Muscle of arm (tissue), 12 donors: ENCODE data around the gene ARF6. TPM values are rescaled to one million over a fixed set of nuclear protein-coding genes. Genes with fewer than 3 reads are reported as not detected.
"Not testable (repeated sequence)": the region's sequence is repeated elsewhere in the genome, so short reads cannot be mapped to it uniquely, and the experiment has no call there.

ENCODE experiments used
- DNase-seq: peaks from one replicate; pipeline ENCODE4 v3.0.0-alpha.2; 2013
- polyA plus RNA-seq, 12 donors: library from polyadenylated mRNA; unstranded; fragments of 120-200 nt; gene quantifications; one replicate each; pipeline ENCODE4 v1.2.1, GENCODE V29; 2013; ENCODE audit not compliant: insufficient read length in 12 of 12

The ARF6 gene
- polyA plus RNA-seq, 12 donors, result 29.1 to 146 (median 37.7) TPM

DNA sequence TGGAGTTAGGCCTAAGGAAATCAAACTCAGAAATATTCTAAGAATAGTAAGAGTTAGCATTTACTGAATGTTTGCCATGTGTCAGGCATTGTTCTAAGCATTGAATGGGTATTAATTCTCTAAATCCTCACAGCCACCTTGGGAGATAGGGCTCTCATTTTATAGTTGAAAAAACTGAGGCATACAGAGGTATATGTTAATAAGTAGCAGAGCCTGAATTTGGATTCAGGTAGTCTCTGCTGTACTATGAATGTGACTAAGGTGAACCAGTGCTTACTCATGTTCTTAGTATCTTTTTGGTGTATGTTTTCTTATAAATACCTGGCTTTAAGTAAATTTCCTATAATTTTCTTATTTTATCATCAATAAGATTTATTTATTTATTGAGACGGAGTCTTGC, 8.1 kb downstream of the ARF6 start:
- no peak for DNase-seq

DNA sequence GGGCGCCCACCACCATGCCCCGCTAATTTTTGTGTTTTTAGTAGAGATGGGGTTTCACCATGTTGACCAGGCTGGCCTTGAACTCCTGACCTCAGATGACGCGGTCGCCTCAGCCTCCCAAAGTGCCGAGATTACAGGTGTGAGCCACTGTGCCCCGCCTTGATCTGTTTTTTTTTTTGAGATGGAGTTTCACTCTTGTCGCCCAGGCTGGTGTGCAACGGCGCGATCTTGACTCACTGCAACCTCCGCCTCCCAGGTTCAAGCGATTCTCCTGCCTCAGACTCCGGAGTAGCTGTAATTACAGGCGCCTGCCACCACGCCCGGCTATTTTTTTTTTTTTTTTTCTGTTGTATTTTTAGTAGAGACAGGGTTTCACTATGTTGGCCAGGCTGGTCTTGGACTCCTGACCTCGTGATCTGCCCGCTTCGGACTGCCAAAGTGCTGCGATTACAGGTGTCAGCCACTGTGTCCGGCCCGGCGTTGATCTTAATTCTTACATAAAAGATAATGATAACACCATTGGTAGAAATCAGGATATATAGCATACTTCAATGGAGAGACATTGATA, 9.9 kb downstream of the ARF6 start:
- not testable (repeated sequence) for DNase-seq

DNA sequence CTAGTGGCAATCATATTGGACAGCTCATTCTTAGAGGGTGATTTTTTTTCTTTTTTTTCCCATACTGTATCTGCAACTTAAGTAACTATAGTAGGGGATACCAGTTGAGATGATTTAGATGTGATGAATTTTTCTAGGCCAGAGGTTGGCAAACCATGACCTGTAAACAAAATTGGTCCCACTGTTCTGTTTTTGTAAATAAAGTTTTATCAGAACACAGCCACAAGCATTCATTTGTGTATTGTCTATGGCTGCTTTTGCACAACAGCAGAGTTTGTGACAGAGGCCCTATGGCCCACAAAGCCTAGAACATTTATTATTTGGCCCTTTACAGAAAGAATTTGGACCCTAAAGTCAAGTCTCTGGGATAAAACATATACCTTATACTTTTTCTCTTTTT, 11.4 kb downstream of the ARF6 start:
- no peak for DNase-seq

DNA sequence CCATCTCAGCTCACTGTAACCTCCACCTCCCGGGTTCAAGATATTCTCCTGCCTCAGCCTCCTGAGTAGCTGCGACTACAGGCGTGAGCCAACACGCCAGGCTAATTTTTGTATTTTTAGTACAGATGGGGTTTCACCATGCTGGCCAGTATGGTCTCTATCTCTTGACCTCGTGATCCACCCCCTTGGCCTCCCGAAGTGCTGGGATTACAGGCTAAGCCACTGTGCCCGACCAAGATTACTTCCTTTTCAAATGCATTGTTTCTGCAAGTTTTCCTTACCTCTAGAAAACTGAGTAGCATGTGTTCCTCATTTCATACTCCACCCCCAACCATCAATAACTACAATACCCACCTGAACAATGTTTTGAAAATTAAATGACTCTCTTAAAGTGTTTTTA, 13.1 kb downstream of the ARF6 start:
- DNase-seq, result no peak

DNA sequence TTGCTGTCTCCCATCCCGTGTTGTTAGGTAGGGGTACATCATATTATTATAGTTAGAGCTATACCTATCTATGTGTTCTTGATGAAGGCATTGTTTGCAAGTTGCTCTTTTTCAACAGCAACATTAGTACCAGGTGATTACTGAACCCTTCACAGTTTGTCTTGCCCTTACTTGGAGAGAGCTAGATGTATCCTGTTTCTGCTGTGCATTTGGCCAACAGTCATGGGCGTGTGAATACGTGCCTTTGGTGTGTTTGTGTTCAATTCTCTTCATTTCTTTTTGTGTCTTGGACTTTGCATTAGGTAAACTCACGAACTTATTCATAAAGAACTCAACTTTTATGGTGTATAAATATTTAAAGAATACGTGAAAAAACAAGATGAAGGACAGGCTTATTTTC, 14.3 kb downstream of the ARF6 start:
- no peak for DNase-seq

DNA sequence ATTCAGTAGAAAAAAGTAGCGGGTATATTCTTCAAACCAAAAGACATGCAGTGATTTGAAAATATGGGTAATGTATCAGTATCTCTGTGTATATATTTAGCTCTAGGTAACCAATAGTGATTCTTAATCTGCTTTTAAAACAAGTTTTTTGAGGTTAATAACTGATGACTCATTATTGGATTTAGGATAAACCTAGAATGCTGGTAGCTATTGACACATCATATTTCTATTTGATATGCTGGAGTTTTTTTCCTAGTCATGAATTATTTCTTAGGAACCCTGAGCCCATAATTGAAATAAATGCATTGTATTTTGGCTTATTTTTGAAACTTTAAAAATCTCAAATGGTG, 15.5 kb downstream of the ARF6 start:
- DNase-seq, result no peak

DNA sequence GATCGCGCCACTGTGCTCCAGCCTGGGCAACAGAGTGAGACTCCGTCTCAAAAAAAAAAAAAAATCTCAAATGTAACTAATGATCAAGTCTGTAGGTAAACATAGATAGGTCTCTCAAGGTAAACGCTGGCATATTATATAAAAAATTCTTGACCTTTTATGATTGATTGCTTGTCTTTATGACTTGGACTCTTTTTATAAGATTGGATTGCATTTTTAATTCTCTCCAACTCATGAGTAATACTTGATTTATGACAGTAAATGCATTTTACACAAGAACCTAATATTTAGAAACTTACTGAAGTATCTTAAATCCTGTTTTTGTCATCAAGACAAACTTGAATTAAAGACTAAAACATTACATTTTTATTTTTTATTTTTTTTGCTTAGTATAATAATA, 16.1 kb downstream of the ARF6 start:
- no peak for DNase-seq

DNA sequence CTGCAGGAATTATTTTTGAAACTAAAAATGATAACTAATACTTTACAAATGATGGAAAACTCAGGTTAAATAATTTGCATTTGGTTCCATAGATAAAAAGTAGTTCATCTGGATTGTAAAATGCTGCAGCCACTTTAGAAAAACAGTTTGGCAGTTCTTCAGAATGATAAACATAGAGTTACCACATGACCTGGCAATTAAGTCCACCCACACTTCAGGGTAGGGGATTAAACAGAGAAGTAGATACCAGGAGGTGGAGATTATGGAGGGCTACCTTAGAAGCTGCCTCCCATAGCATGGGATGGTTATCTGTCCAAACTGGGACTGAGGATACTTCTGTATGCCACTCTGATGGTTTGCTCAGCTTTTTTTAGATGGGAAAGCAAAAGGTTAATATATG, 22.2 kb downstream of the ARF6 start:
- DNase-seq, result no peak

DNA sequence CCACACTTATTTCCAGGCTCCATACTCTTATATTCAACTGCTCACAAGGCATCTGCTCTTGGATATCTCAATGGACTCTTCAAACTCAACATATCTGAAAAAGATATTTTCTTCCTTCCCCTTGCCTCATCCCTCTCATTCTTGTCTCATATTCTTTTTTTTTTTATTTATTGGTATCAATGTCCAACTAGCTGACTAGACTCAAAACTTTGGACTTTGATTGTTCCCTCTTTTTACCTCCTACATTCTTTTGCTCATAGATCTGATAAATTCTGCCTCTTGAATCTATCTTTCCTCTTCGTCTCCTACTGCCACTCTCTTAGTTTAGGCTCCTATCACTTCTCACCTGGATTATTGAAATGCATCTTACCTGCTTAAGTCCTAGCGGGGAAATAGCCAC, 25.8 kb downstream of the ARF6 start:
- no peak for DNase-seq

DNA sequence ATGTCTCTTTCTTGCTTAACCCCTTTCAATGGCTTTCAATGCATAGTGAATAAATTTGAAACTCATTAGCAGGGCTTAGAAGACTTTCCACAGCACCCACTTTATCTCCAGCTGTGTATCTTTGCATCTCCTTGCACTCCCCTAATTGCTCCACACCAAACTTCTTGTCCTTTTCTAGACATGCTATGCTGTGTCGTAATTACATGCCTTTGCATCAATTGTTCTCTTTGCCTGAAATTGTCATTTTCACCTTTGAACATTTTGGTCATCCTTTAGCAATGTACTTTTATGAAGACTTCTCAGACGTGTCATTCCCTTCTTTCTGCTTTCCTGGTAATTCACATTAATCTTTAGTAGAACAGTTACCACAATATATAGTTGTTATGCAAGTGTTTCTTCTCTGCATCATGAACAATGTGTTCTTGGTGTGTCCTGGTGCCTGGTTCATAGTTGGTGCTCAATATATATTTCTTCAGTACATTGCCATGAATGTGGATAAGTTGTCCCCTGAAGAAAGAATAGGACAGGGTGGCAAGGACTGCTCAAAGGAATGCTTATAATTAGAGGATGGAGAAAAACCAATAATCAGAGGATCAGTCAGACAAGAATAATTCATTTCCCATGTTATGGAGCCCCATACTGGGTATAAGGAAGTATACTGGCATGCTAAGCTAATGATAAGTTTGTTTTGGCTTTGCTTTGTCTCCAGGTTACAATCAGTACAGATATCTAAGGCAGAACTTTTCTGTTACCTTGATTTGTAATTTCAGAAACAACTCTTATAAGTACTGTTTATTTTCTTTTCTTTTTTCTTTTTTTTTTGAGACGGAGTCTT, 27.2 kb downstream of the ARF6 start:
- no peak for DNase-seq

DNA sequence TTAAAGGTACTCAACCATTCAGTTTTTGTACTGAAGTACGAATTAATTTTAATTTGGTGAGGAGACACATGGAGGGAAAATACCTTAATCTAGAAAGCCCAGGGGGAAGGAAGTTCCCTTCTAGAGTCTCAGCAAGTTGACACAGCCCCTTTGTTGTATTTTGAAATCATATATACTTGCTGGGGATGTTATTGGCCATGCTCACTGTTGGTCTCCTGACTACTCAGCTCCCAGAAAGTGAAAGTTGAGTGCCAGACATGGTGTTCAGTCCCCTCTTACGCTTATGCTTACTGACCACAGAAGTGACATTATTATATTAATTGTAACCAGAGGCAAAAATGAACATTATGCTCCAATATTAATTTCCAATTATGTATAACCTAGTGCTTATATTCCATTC, 28.1 kb downstream of the ARF6 start:
- no peak for DNase-seq

DNA sequence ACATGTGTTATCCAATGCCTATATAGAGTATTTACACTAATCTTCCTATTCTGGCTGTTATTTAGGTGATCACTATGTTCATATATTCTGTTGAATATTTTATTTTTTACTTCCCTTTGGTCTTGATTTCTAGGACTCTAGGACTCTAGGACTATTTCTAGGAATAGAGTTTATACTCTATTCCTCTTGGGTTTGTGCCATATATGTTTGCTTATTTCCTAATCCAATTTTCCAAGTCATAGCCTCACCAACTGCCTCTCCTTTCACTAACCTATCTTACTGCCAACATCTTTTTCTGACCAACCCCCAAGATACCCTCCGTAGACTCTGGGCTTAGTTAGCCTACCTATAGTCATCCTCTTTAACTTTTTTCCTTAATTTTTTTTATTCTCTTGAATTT, 28.5 kb downstream of the ARF6 start:
- no peak for DNase-seq

DNA sequence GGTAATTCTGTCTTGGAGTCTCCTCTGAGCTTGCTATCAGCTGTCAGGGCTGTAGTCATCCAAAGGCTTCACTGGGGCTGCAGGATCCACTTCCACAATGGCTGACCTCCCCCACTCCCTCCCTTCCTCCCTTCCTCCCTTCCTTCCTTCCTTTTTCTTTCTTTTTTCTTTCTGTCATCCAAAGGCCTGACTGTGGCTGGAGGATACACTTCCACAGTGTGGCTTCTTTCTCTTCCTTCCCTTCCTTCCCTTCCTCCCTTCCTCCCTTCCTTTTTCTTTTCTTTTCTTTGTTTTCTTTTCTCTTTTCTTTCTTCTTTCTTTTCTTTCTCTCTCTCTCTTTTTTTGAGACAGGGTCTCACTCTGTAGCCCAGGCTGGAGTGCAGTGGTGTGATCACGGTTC, 30.6 kb downstream of the ARF6 start:
- DNase-seq, result no peak

DNA sequence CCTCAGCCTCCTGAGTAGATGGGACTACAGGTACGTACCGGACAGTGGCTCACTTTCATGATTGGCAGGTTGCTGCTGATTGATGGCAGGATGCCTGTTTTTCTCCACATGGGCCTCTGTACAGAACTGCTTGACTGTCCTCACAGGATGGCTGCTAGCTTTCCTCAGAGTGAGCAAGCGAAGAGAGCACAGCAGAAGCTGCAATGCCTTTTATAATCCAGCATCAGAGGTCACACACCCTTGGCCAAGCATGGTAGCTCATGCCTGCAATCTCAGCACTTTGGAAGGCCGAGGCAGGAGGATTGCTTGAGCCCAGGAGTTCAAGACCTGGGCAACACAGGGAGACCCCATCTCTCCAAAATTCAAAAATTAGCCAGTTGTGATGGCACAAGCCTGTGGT, 31.0 kb downstream of the ARF6 start:
- no peak for DNase-seq

DNA sequence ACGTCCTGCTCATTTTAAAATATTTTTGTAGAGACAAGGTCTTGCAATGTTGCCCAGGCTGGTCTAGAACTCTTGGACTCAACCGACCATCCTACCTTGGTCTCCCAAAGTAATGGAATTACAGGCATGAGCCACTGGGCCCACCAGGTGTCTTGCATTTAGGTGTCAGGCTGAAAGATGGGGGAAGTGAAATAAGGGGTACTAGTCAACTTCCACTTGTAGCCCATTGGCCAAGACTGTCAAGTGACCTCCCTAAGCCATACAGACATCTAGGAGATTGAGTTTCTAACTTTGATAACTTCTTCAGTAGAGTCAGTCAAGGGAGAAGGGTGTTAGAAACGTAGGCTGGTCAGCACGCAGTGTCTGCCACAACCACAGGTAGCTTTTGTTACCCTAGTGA, 32.0 kb downstream of the ARF6 start:
- DNase-seq, result no peak

DNA sequence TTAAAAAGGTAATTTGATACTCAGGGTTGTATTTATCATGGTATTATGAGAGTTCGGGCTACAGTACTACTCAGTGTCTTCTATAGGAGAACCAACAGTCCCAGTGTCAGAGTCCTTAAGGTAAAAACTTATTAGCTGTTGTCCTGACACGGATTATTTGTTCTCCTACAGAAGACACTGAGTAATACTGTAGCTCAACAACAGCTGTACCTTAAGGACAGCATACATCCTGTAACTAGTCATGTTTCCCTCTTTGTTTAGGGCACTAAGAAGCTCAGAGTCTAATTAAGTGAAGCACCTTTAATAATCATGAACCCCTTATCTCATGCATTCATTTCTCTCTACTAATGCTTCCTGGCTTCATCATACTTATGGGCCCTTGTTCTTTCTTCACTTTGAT, 33.9 kb downstream of the ARF6 start:
- DNase-seq, result no peak

DNA sequence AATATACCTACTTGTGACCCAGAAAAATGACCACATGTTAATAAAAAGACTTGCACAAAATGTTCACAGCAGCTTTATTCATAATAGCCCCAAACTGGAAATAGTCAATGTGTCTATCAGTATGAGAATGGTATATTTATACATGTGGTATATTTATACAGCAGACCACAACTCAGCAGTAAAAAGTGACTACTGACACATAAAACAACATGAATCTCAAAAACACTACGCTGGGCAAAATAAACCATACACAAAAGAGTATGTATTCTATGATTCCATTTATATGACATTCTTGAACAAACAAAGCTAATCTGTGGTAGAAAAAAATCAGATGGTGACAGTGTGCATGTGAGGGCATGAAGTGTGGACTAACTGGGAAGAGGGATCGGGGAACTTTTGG, 35.1 kb downstream of the ARF6 start:
- no peak for DNase-seq

DNA sequence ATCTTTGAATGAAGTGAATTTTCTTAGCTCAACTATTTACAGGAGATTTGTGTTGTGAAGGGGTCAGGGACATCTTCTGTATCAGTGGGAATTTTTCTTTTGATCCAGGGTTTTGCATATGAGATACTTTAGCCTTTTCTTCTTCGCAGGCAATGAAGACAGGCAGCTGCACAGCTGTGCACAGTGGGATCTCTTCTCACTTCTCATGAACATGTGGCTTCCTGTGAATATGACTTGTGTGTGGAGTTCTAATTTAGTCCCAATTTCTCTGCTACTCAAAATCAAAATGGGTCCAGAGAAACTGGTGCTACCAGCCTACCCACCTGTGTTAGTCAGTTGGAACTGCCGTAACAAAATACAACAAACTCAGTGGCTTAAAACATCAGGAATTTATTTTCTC, 37.8 kb downstream of the ARF6 start:
- DNase-seq, result no peak

DNA sequence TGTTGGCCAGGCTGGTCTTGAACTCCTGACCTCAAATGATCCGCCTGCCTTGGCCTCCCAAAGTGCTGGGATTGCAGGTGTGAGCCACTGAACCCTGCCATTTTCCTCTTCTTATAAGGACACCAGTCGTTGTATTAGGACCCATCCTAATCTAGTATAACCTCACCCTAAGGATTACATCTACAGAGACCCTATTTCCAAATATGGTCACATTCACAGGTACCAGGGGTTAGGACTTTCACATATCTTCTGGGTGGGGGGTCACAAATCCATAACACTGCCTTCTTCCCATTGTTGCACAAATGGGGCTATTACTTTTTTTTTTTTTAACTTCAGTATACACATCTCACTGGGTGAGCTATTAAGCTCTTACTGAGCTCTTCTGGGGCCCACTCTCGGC, 38.6 kb downstream of the ARF6 start:
- no peak for DNase-seq

DNA sequence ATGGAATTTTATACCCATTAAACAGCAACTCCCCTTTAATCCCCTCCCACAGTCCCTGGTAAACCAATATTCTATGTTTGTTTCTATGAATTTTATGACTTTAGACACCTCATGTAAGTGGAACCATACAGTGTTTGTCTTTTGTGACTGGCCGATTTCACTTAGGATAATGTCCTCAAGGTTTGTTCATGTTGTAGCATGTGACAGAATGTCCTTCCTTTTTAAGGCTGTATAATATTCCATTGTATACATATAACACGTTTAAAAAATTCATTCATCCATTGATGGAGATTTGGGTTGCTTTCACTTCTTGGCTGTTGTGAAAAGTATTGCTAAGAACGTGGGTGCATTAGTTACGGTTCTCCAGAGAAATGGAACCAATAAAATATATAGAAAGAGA, 40.2 kb downstream of the ARF6 start:
- DNase-seq, result no peak

DNA sequence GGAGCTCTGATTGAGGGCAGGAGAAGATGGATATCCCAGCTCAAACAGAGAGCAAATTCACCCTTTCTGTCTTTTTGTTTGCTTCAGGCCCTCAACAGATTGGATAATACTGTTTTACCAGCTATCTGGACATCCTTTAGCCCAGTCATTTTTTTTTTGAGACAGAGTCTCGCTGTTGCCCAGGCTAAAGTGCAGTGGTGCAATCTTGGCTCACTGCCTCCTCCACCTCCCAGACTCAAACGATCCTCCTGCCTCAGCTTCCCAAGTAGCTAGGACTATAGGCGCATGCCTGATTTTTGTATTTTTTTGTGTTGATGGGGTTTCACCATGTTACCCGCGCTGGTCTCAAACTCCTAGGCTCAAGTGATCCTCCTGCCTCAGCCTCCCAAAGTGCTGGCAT, 40.8 kb downstream of the ARF6 start:
- DNase-seq, result no peak

DNA sequence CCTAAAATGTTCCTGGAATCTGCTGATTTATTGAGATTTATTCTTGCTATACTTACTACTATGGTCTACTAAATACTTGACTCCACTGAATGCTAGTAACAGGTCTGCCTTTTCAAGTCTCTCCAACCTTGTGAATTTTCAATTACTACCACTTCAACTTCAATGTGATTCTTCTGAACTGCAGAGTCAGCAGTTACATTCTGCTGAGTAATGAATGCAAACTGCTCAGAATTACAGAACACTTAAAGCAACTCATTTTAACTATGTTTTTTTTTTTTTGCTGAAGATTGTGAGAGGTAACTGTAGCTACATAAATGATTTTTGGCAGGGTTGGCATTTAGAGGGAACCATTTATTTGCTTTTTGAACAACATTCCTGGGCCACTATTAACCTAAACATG, 41.8 kb downstream of the ARF6 start:
- no peak for DNase-seq

DNA sequence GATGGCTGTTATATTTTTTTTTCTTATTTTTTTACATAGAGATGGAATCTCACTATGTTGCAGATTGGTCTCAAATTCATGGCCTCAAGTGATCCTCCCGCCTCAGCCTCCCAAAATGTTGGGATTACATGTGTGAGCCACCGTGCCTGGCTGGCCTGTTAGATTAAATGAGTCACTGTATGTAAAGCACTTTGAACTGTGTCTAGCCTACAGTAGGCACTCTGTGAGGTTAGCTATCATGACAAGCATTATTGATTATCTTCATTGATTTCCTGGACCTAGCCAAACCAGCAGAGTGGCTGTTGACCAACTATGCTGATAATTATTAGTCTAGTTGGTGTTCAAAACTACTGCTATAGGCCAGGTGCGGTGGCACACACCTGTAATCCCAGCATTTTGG, 42.6 kb downstream of the ARF6 start:
- DNase-seq, result no peak

DNA sequence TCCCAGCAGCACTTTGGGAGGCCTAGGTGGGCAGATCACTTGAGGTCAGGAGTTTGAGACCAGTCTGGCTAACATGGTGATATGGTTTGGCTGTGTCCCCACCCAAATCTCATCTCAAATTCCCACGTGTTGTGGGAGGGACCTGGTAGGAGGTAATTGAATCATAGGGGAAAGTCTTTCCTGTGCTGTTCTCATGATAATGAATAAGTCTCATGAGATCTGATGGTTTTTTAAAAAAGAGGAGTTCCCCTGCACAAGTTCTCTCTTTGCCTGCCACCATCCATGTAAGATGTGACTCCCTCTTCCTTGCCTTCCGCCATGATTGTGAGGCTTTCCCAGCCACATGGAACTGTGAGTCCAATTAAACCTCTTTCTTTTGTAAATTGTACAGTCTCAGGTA, 43.4 kb downstream of the ARF6 start:
- not testable (repeated sequence) for DNase-seq
